NT2/D1 (cell line): ENCODE results near the gene CRK.

Experiments
- YY1 ChIP-seq: IDR thresholded peaks from 2 replicates; pipeline ENCODE4 v1.6.1; 2011; ENCODE audit not compliant: insufficient read length, insufficient read depth
- ZNF274 ChIP-seq: IDR thresholded peaks from 2 replicates; pipeline ENCODE4 v1.6.1; 2011; ENCODE audit warnings: mild to moderate bottlenecking, low read depth, low read length

GRCh38 chr17:1446201-1446600 is 9.8 kb downstream of the CRK start:
- no peak for TF ChIP-seq ZNF274
- no peak for TF ChIP-seq YY1
